GM12891 (cell line): ENCODE data around the gene ATP8A2.

Experiments
- DNase-seq: peaks from one replicate; pipeline ENCODE4 v3.0.0; 2011; ENCODE audit warnings: low spot score; ENCODE audit not compliant: insufficient read length
- FAIRE-seq: peaks from 2 replicates; lab custom pipeline; 2011; peaks lifted over from hg19 to GRCh38; lab: Jason Lieb, UNC
- PAX5 ChIP-seq: IDR thresholded peaks from 2 replicates; pipeline ENCODE4 v1.6.1; 2011; ENCODE audit warnings: low read length, moderate library complexity, mild to moderate bottlenecking; ENCODE audit not compliant: insufficient read depth, severe bottlenecking
- POLR2A ChIP-seq: IDR thresholded peaks from 2 replicates; pipeline ENCODE4 v1.6.1; 2011; ENCODE audit warnings: low read depth, low read length, control low read depth
- POLR2AphosphoS5 ChIP-seq: IDR thresholded peaks from 2 replicates; pipeline ENCODE4 v1.6.1; 2011; ENCODE audit warnings: low read depth, low read length, control low read depth
- POU2F2 ChIP-seq: IDR thresholded peaks from 2 replicates; pipeline ENCODE4 v1.6.1; 2011; ENCODE audit warnings: low read depth, mild to moderate bottlenecking, control low read depth, low read length, moderate library complexity
- SPI1 ChIP-seq: IDR thresholded peaks from 2 replicates; pipeline ENCODE4 v1.6.1; 2011; ENCODE audit warnings: low read depth, low read length, control low read depth
- TAF1 ChIP-seq: IDR thresholded peaks from 2 replicates; pipeline ENCODE4 v1.6.1; 2011; ENCODE audit warnings: low read depth, low read length, control low read depth

The ATP8A2 gene

GRCh38 chr13:25977671-25978070 lies 605.9 kb downstream of the ATP8A2 start:
- FAIRE-seq (no peak), DNase-seq (no peak)
- TF ChIP-seq PAX5 (no peak), POLR2AphosphoS5 (no peak), POLR2A (no peak), SPI1 (no peak), TAF1 (no peak), POU2F2 (no peak)

GRCh38 chr13:25978961-25979360 lies 607.2 kb downstream of the ATP8A2 start:
- TF ChIP-seq TAF1 (no peak), SPI1 (no peak), POLR2A (no peak)
- DNase-seq (no peak), FAIRE-seq (no peak)

- TF ChIP-seq SPI1 (no peak), POU2F2 (no peak), POLR2AphosphoS5 (no peak), POLR2A (no peak), PAX5 (no peak), TAF1 (no peak)
- no peak for DNase-seq
- no peak for FAIRE-seq
Measured at GRCh38 chr13:25979371-25979770, 607.6 kb downstream of the ATP8A2 start.

GRCh38 chr13:25980255-25980654 lies 608.5 kb downstream of the ATP8A2 start:
- FAIRE-seq = no peak

GRCh38 chr13:25981060-25981459 lies 609.3 kb downstream of the ATP8A2 start:
- no peak for FAIRE-seq
- DNase-seq = no peak
- TF ChIP-seq POU2F2 (no peak), PAX5 (no peak), TAF1 (no peak), SPI1 (no peak), POLR2A (no peak), POLR2AphosphoS5 (no peak)

More at GRCh38 chr13:25980255-25980654, 608.5 kb downstream of the ATP8A2 start:
- no peak for TF ChIP-seq SPI1
- no peak for TF ChIP-seq POLR2A
- TF ChIP-seq POU2F2 = no peak
- TF ChIP-seq TAF1 = no peak
- TF ChIP-seq PAX5 = no peak
- no peak for TF ChIP-seq POLR2AphosphoS5
- no peak for DNase-seq

- DNase-seq (no peak), FAIRE-seq (no peak)
- TF ChIP-seq SPI1 = no peak
- TF ChIP-seq PAX5 = no peak
- TF ChIP-seq TAF1 = no peak
- TF ChIP-seq POU2F2 = no peak
Measured at GRCh38 chr13:25982907-25983306, 611.1 kb downstream of the ATP8A2 start.

GRCh38 chr13:25987987-25988386 lies 616.2 kb downstream of the ATP8A2 start:
- TF ChIP-seq POLR2A = no peak
- no peak for TF ChIP-seq PAX5
- TF ChIP-seq POLR2AphosphoS5 = no peak
- no peak for TF ChIP-seq SPI1
- no peak for TF ChIP-seq TAF1
- no peak for TF ChIP-seq POU2F2
- FAIRE-seq = no peak
- no peak for DNase-seq

- DNase-seq = no peak
- TF ChIP-seq SPI1 (no peak), PAX5 (no peak), POLR2A (no peak), POLR2AphosphoS5 (no peak)
- FAIRE-seq = no peak
Measured at GRCh38 chr13:25988661-25989060, 616.9 kb downstream of the ATP8A2 start.

- DNase-seq (no peak), FAIRE-seq (no peak)
- TF ChIP-seq PAX5 (no peak), POLR2A (no peak)
Measured at GRCh38 chr13:25990801-25991200, 619.0 kb downstream of the ATP8A2 start.

- DNase-seq (no peak), FAIRE-seq (no peak)
- no peak for TF ChIP-seq PAX5
Measured at GRCh38 chr13:25992076-25992475, 620.3 kb downstream of the ATP8A2 start.

- no peak for FAIRE-seq
- no peak for DNase-seq
- no peak for TF ChIP-seq POU2F2
Measured at GRCh38 chr13:26007261-26008125, 635.7 kb downstream of the ATP8A2 start.
